Mucosa of descending colon (tissue), 3 donors: ENCODE measurements around the gene PILRA. TPM values are rescaled to one million over a fixed set of nuclear protein-coding genes. Genes with fewer than 3 reads are reported as not detected.

Source experiments
- ATAC-seq: fragments of 200-7000 bp; cut with Tn5 transposase; one replicate; pipeline ENCODE4 v1.9.1; 2020; ENCODE audit warnings: mild to moderate bottlenecking, moderate library complexity
- DNase-seq, 3 donors: peaks; one replicate each; pipeline ENCODE4 v3.0.0-alpha.2; 2020
- H3K36me3 ChIP-seq: fragments of 200-600 bp; one replicate; pipeline ENCODE4 v1.8.0; 2021; ENCODE audit warnings: low read depth, mild to moderate bottlenecking
- H3K4me1 ChIP-seq: fragments of 200-600 bp; one replicate; pipeline ENCODE4 v1.8.0; 2021; ENCODE audit warnings: low read depth, mild to moderate bottlenecking
- H3K4me3 ChIP-seq: fragments of 200-600 bp; one replicate; pipeline ENCODE4 v1.8.0; 2021; ENCODE audit warnings: mild to moderate bottlenecking
- H3K9me3 ChIP-seq: fragments of 200-600 bp; one replicate; pipeline ENCODE4 v1.8.0; 2021; ENCODE audit warnings: mild to moderate bottlenecking
- intact Hi-C, 2 donors: fragments of 100-400 bp; cut with DNase I in 1 of 2; cut with micrococcal nuclease in 1 of 2; formaldehyde crosslinking; loops; one replicate each; pipeline versions ENCODE4 v1.11.0 to v1.11.1; 2022; cut with DNase I, micrococcal nuclease
- total RNA-seq, 3 donors: library from RNA; stranded (reverse); fragmentation: NEBNext Ultra II Directional in 2 of 3; extraction: Animal tissue kit (Norgen Biotek cat#: 25700) in 2 of 3; gene quantifications; one replicate each; pipeline versions ENCODE4 v1.2.1 to v1.2.4, GENCODE V29; 2021 to 2023
- TF ChIP-seq, protein P1 (sequence below): fragments of 200-600 bp; IDR thresholded peaks from one replicate; pipeline ENCODE4 v1.8.0; 2022; ENCODE audit warnings: antibody characterized with exemption, mild to moderate bottlenecking
- donor health status: DM: no; HTN: no; CAD: no; lungs with moderate emphysema.
- donor health status: DM: no; HTN: no; CAD: no.
- donor health status: DM: no; HTN: yes; CAD: no.

PILRA gene
- total RNA-seq, 3 donors from 2014 or later = 4.2 to 15.9 (median 7.8) TPM

- no peaks in the 10 kb centered on the region for H3K9me3 ChIP-seq
- no peaks in the 10 kb centered on the region for H3K4me1 ChIP-seq
- ATAC-seq (no peak), DNase-seq (no peak)
- TF ChIP-seq, protein P1, sequence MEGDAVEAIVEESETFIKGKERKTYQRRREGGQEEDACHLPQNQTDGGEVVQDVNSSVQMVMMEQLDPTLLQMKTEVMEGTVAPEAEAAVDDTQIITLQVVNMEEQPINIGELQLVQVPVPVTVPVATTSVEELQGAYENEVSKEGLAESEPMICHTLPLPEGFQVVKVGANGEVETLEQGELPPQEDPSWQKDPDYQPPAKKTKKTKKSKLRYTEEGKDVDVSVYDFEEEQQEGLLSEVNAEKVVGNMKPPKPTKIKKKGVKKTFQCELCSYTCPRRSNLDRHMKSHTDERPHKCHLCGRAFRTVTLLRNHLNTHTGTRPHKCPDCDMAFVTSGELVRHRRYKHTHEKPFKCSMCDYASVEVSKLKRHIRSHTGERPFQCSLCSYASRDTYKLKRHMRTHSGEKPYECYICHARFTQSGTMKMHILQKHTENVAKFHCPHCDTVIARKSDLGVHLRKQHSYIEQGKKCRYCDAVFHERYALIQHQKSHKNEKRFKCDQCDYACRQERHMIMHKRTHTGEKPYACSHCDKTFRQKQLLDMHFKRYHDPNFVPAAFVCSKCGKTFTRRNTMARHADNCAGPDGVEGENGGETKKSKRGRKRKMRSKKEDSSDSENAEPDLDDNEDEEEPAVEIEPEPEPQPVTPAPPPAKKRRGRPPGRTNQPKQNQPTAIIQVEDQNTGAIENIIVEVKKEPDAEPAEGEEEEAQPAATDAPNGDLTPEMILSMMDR = no peak
- H3K4me3 ChIP-seq = no peak overlapping the region
- intact Hi-C loops = no loop called here
- no peaks in the 10 kb centered on the region for H3K36me3 ChIP-seq
Measured at GRCh38 chr7:100449190-100449795, 76.0 kb downstream of the PILRA start.

Other genes with a start within 250 kb of the PILRA start
- 1 to 10 TPM; 2.5 to 4.9 (median 3.2) TPM for gene MBLAC1, start 246.5 kb upstream of the PILRA start, total RNA-seq
- 100 to 1,000 TPM; 135 to 221 (median 187) TPM for gene LAMTOR4, start 224.6 kb upstream of the PILRA start, total RNA-seq
- gene TRAPPC14, start 214.8 kb upstream of the PILRA start, total RNA-seq = 10 to 100 TPM; 36.7 to 78.9 (median 49.0) TPM
- 1 to 10 TPM; 5.4 to 8.0 (median 6.1) TPM for gene GAL3ST4, start 204.9 kb upstream of the PILRA start, total RNA-seq
- 1 to 10 TPM; 3.4 to 6.2 (median 5.1) TPM for gene GPC2, start 196.1 kb upstream of the PILRA start, total RNA-seq
- gene STAG3, start 195.6 kb upstream of the PILRA start, total RNA-seq = 1 to 10 TPM; 2.4 to 6.4 (median 2.8) TPM
- gene PVRIG, start 153.5 kb upstream of the PILRA start, total RNA-seq = 1 to 10 TPM in 1 of 3 donors, under 1 TPM in 1, not detected in 1; 0.76 to 1.4 TPM
- gene SPDYE3, start 65.8 kb upstream of the PILRA start, total RNA-seq = not detected
- gene PILRB, start 15.4 kb upstream of the PILRA start, total RNA-seq = 10 to 100 TPM; 36.4 to 95.3 (median 54.3) TPM
- gene ZCWPW1, start 55.2 kb downstream of the PILRA start, total RNA-seq = 1 to 10 TPM; 1.8 to 6.1 (median 2.3) TPM
- 10 to 100 TPM; 29.3 to 46.8 (median 35.2) TPM for gene MEPCE, start 56.3 kb downstream of the PILRA start, total RNA-seq
- gene PPP1R35, start 63.0 kb downstream of the PILRA start, total RNA-seq = 10 to 100 TPM; 28.2 to 40.0 (median 28.9) TPM
- 1 to 10 TPM in 1 of 3 donors, under 1 TPM in 2; 0.43 to 1.0 (median 0.96) TPM for gene SPACDR, start 90.8 kb downstream of the PILRA start, total RNA-seq
- 10 to 100 TPM; 45.1 to 65.2 (median 64.8) TPM for gene TSC22D4, start 105.7 kb downstream of the PILRA start, total RNA-seq
- 1 to 10 TPM in 1 of 3 donors, under 1 TPM in 2; 0.23 to 2.8 (median 0.46) TPM for gene NYAP1, start 110.4 kb downstream of the PILRA start, total RNA-seq
- gene AGFG2, start 165.7 kb downstream of the PILRA start, total RNA-seq = 100 to 1,000 TPM in 1 of 3 donors, 10 to 100 TPM in 2; 56.5 to 113 (median 58.1) TPM
- gene SAP25, start 200.4 kb downstream of the PILRA start, total RNA-seq = 1 to 10 TPM; 2.8 to 4.3 (median 3.5) TPM
- 10 to 100 TPM; 57.2 to 71.0 (median 63.9) TPM for gene LRCH4, start 212.6 kb downstream of the PILRA start, total RNA-seq
- 1 to 10 TPM in 1 of 3 donors, under 1 TPM in 2; 0.48 to 1.1 (median 0.66) TPM for gene FBXO24, start 212.8 kb downstream of the PILRA start, total RNA-seq
- gene PCOLCE, start 228.9 kb downstream of the PILRA start, total RNA-seq = 10 to 100 TPM in 2 of 3 donors, 1 to 10 TPM in 1; 6.1 to 47.9 (median 18.9) TPM
- gene MOSPD3, start 239.1 kb downstream of the PILRA start, total RNA-seq = 10 to 100 TPM; 11.9 to 17.2 (median 14.4) TPM